Measurements from ENCODE around the gene DNM3. TPM values are rescaled to one million over a fixed set of nuclear protein-coding genes. Genes with fewer than 3 reads are reported as not detected.
A peak's percentile ranks its signal among the peaks of the same experiment; 100 is the strongest.
"Not testable (repeated sequence)": the region's sequence is repeated elsewhere in the genome, so short reads cannot be mapped to it uniquely, and the experiment has no call there.

Gene DNM3
- total RNA-seq, 1 experiment from 2014 or later: 1.2 TPM

DNA sequence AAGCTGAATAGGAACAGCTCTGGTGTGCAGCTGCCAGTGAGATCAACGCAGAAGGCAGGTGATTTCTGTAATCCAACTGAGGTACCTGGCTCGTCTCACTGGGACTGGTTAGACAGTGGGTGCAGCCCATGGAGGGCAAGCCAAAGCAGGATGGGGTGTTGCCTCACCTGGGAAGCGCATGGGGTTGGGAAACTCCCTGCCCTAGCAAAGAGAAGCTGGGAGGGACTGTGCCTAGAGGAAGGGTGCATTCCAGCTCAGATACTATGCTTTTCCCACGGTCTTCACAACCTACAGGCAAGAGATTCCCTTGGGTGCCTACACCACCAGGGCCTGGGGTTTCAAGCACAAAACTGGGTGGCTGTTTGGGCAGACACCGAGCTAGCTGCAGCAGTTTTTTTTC is 183.2 kb downstream of the DNM3 start:
- Mint-ChIP-seq H3K9me3 (ENCODE audit: low read depth, unreplicated experiment) (no peaks in the 10 kb centered on the region), H3K4me3 (ENCODE audit: low read depth, unreplicated experiment) (no peak overlapping the region), H3K27me3 (ENCODE audit: unreplicated experiment) (no peaks in the 10 kb centered on the region), H3K4me1 (ENCODE audit: low read depth, unreplicated experiment) (peaks cover 15% of the 10 kb centered on the region), H3K27ac (ENCODE audit: unreplicated experiment) (no peak overlapping the region), H3K36me3 (ENCODE audit: insufficient read depth, unreplicated experiment) (no peaks in the 10 kb centered on the region)
- intact Hi-C loops (cut with micrococcal nuclease; ENCODE audit: unreplicated experiment): no loop called here
- TF ChIP-seq, protein P1, sequence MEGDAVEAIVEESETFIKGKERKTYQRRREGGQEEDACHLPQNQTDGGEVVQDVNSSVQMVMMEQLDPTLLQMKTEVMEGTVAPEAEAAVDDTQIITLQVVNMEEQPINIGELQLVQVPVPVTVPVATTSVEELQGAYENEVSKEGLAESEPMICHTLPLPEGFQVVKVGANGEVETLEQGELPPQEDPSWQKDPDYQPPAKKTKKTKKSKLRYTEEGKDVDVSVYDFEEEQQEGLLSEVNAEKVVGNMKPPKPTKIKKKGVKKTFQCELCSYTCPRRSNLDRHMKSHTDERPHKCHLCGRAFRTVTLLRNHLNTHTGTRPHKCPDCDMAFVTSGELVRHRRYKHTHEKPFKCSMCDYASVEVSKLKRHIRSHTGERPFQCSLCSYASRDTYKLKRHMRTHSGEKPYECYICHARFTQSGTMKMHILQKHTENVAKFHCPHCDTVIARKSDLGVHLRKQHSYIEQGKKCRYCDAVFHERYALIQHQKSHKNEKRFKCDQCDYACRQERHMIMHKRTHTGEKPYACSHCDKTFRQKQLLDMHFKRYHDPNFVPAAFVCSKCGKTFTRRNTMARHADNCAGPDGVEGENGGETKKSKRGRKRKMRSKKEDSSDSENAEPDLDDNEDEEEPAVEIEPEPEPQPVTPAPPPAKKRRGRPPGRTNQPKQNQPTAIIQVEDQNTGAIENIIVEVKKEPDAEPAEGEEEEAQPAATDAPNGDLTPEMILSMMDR (IDR thresholded peaks at IDR 0.05; ENCODE audit: unreplicated experiment): no peak
- CTCF ChIA-PET: interaction anchor here (0.6 to 2.0 kb wide), 3 partner anchors 18 to 1837 kb away, joined by 3 to 10 read pairs (median 6); no protein-coding TSS in a partner anchor
- DNase-seq: peak; percentile 24
- BruUV-seq (replicated peaks): no TSS peak

DNA sequence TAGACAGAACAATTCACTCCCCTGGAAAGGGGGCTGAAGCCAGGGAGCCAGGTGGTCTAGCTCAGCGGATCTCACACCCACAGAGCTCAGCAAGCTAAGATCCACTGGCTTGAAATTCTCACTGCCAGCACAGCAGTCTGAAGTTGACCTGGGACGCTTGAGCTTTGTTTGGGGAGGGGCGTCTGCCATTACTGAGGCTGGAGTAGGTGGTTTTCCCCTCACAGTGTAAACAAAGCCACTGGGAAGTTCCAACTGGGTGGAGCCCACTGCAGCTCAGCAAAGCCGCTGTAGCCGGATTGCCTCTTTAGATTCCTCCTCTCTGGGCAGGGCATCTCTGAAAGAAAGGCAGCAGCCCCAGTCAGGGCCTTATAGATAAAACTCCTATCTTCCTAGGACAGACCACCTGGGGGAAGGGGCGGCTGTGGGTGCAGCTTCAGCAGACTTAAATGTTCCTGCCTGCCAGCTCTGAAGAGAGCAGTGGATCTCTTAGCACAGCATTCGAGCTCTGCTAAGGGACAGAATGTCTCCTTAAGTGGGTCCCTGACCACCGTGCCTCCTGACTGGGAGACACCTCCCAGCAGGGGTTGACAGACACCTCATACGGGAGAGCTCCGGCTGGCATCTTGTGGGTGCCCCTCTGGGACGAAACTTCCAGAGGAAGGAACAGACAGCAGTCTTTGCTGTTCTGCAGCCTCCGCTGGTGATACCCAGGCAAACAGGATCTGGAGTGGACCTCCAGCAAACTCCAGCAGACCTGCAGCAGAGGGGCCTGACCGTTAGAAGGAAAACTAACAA is 183.8 kb downstream of the DNM3 start:
- H3K9me3 Mint-ChIP-seq (ENCODE audit: low read depth, unreplicated experiment); BruUV-seq (replicated peaks); H3K27me3 Mint-ChIP-seq (ENCODE audit: unreplicated experiment); H3K27ac Mint-ChIP-seq (ENCODE audit: unreplicated experiment); intact Hi-C loops (cut with micrococcal nuclease; ENCODE audit: unreplicated experiment); H3K4me3 Mint-ChIP-seq (ENCODE audit: low read depth, unreplicated experiment); H3K36me3 Mint-ChIP-seq (ENCODE audit: insufficient read depth, unreplicated experiment): not testable (repeated sequence)
- peaks cover 15% of the 10 kb centered on the region for H3K4me1 Mint-ChIP-seq (ENCODE audit: low read depth, unreplicated experiment)
- CTCF ChIA-PET: interaction anchor here (0.6 to 2.0 kb wide), 4 partner anchors 19 to 1836 kb away, joined by 3 to 10 read pairs (median 4); no protein-coding TSS in a partner anchor
- DNase-seq: peak; percentile 51

DNA sequence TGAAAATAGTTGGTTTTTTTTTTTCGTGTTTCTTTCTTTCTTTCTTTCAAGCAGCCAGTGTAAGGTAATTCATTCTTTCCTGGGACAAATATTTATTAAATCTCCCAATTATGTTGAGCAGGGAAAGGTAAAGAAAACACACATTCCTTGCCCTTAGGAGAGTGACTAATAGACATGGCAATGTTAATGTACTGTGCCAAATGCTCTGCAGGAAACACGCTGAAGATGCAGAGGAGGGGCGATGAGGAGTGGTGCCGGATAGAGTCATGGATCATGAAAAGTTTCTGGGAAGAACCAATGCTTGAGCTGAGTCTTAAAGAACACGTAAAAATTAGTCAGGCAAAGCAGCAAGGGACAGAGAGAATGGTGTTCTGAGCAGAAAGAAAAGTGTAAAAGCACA is 199.2 kb downstream of the DNM3 start:
- H3K4me3 Mint-ChIP-seq (ENCODE audit: low read depth, unreplicated experiment): no peak overlapping the region
- peaks cover 21% of the 10 kb centered on the region for H3K4me1 Mint-ChIP-seq (ENCODE audit: low read depth, unreplicated experiment)
- no peaks in the 10 kb centered on the region for H3K36me3 Mint-ChIP-seq (ENCODE audit: insufficient read depth, unreplicated experiment)
- intact Hi-C loops (cut with micrococcal nuclease; ENCODE audit: unreplicated experiment): no loop called here
- TF ChIP-seq, protein P1 (IDR thresholded peaks at IDR 0.05; ENCODE audit: unreplicated experiment): no peak
- H3K27me3 Mint-ChIP-seq (ENCODE audit: unreplicated experiment): no peaks in the 10 kb centered on the region
- H3K9me3 Mint-ChIP-seq (ENCODE audit: low read depth, unreplicated experiment): no peaks in the 10 kb centered on the region
- peak; percentile 11 for DNase-seq
- CTCF ChIA-PET: interaction anchor here (0.7 kb wide), 1 partner anchor 461 kb away, joined by 4 read pairs; no protein-coding TSS in a partner anchor
- no peak overlapping the region for H3K27ac Mint-ChIP-seq (ENCODE audit: unreplicated experiment)
- BruUV-seq (replicated peaks): no TSS peak

DNA sequence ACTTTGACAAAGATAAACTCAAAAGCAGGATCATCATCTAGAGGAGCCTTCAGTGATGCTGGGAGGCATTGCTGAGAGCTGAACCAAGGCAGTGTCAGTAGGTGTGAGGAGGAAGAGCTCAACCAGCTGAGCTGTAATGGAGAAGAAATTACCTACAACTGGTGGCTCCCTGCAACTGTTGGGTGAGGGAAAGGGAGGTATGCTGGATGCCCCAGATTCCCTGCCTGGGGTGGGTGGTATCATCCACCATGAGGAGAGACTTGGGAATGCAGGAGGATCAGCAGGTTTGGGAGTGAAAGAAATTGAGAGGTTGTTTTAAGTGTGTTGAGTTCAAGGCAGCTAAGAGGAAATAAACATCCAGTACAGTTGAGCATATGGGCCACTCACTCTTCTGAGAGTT is 199.8 kb downstream of the DNM3 start:
- H3K4me1 Mint-ChIP-seq (ENCODE audit: low read depth, unreplicated experiment): peaks cover 21% of the 10 kb centered on the region
- DNase-seq: no peak
- H3K27me3 Mint-ChIP-seq (ENCODE audit: unreplicated experiment): no peaks in the 10 kb centered on the region
- no TSS peak for BruUV-seq (replicated peaks)
- H3K4me3 Mint-ChIP-seq (ENCODE audit: low read depth, unreplicated experiment): no peak overlapping the region
- intact Hi-C loops (cut with micrococcal nuclease; ENCODE audit: unreplicated experiment): no loop called here
- CTCF ChIA-PET: interaction anchor here (0.9 kb wide), 1 partner anchor 35 kb away, joined by 3 read pairs; no protein-coding TSS in a partner anchor
- no peaks in the 10 kb centered on the region for H3K9me3 Mint-ChIP-seq (ENCODE audit: low read depth, unreplicated experiment)
- TF ChIP-seq, protein P1 (IDR thresholded peaks at IDR 0.05; ENCODE audit: unreplicated experiment): no peak
- no peaks in the 10 kb centered on the region for H3K36me3 Mint-ChIP-seq (ENCODE audit: insufficient read depth, unreplicated experiment)
- H3K27ac Mint-ChIP-seq (ENCODE audit: unreplicated experiment): no peak overlapping the region

DNA sequence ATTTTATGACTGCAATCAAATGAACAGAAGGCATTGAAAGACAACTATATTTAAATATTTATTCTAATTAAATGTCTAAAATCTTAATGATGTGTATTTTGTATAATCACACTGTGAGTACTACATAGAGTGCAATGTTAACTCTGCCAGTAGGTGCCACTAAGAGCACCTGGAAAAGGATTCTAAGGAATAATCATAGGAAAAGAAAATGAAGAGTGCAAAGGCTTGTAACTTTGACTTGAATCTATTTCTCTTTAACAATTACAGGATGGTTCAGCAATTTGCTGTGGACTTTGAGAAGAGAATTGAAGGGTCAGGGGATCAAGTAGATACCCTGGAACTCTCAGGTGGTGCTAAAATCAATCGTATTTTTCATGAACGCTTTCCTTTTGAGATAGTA is 200.4 kb downstream of the DNM3 start:
- TF ChIP-seq, protein P1 (IDR thresholded peaks at IDR 0.05; ENCODE audit: unreplicated experiment): no peak
- Mint-ChIP-seq H3K27ac (ENCODE audit: unreplicated experiment) (no peak overlapping the region), H3K9me3 (ENCODE audit: low read depth, unreplicated experiment) (no peaks in the 10 kb centered on the region), H3K4me1 (ENCODE audit: low read depth, unreplicated experiment) (peaks cover 21% of the 10 kb centered on the region), H3K27me3 (ENCODE audit: unreplicated experiment) (no peaks in the 10 kb centered on the region), H3K36me3 (ENCODE audit: insufficient read depth, unreplicated experiment) (no peaks in the 10 kb centered on the region), H3K4me3 (ENCODE audit: low read depth, unreplicated experiment) (no peak overlapping the region)
- CTCF ChIA-PET: interaction anchor here (0.9 kb wide), 1 partner anchor 36 kb away, joined by 3 read pairs; no protein-coding TSS in a partner anchor
- DNase-seq: no peak
- intact Hi-C loops (cut with micrococcal nuclease; ENCODE audit: unreplicated experiment): no loop called here
- BruUV-seq (replicated peaks): no TSS peak
